SH-SY5Y (cell line): ENCODE data around the gene FSTL5.

ENCODE experiments used
- GATA2 ChIP-seq: IDR thresholded peaks from 2 replicates; pipeline ENCODE4 v1.6.1; 2011; ENCODE audit warnings: mild to moderate bottlenecking, low read depth, low read length
- GATA3 ChIP-seq: IDR thresholded peaks from 2 replicates; pipeline ENCODE4 v1.6.1; 2011; ENCODE audit warnings: low read depth, mild to moderate bottlenecking, low read length, moderate library complexity

GRCh38 chr4:162104459-162105124 is 59.2 kb downstream of the FSTL5 start:
- TF ChIP-seq GATA3: no peak
- no peak for TF ChIP-seq GATA2
